ENCODE results near the gene MIA2.

GRCh38 chr14:39319381-39319780, 85.7 kb downstream of the MIA2 start:
- TF ChIP-seq CTCF (conservative IDR thresholded peaks at IDR 0.05; ENCODE audit: low read depth in 2 of 2) (no peak), EZH2 (IDR thresholded peaks at IDR 0.05; ENCODE audit: low read depth, unreplicated experiment) (no peak), JUNB (IDR thresholded peaks at IDR 0.05; ENCODE audit: unreplicated experiment) (no peak), EZH2phosphoT487 (IDR thresholded peaks at IDR 0.05; ENCODE audit: unreplicated experiment) (no peak), POLR2AphosphoS5 (IDR thresholded peaks at IDR 0.05; ENCODE audit: low read depth) (no peak)
